Natural killer cell (primary cell): ENCODE measurements around the gene GAN. TPM values are rescaled to one million over a fixed set of nuclear protein-coding genes. Genes with fewer than 3 reads are reported as not detected.
A peak's percentile ranks its signal among the peaks of the same experiment; 100 is the strongest.

ENCODE experiments used
- ATAC-seq, 3 donors: fragments of 150-1000 bp in 2 of 3; fragments of 200-7000 bp in 1 of 3; cut with Tn5 transposase; 1 replicate in 1 of 3; 2 replicates in 2 of 3; pipeline ENCODE4 v1.10.0; 2021; ENCODE audit warnings: mild to moderate bottlenecking in 2 of 3, moderate library complexity in 2 of 3
- DNase-seq, 2 donors: peaks; one replicate each; pipeline versions ENCODE4 v3.0.0 to v3.0.0-alpha.2; 2013 to 2021; ENCODE audit warnings: mixed read lengths in 1 of 2
- H3K27ac ChIP-seq: one replicate; pipeline ENCODE4 v1.5.1; 2013; ENCODE audit warnings: mild to moderate bottlenecking, low read length
- H3K27me3 ChIP-seq: one replicate; pipeline ENCODE4 v1.6.1; 2013; ENCODE audit warnings: low read length; ENCODE audit not compliant: control insufficient read depth, insufficient read depth
- H3K36me3 ChIP-seq: one replicate; pipeline ENCODE4 v1.6.1; 2013; ENCODE audit warnings: low read length; ENCODE audit not compliant: control insufficient read depth, insufficient read depth
- H3K4me1 ChIP-seq: one replicate; pipeline ENCODE4 v1.6.1; 2013; ENCODE audit warnings: low read length; ENCODE audit not compliant: control insufficient read depth, insufficient read depth
- H3K4me3 ChIP-seq: one replicate; pipeline ENCODE4 v1.5.1; 2013; ENCODE audit warnings: low read length
- H3K9me3 ChIP-seq: one replicate; pipeline ENCODE4 v1.6.1; 2013; ENCODE audit warnings: low read length; ENCODE audit not compliant: control insufficient read depth, insufficient read depth
- H3K27ac Mint-ChIP-seq, 2 donors: one replicate each; pipeline ENCODE4 v1.8.0; 2022; ENCODE audit warnings: mild to moderate bottlenecking in 2 of 2, mixed read lengths in 2 of 2, moderate library complexity in 1 of 2
- H3K27me3 Mint-ChIP-seq, 2 donors: one replicate each; pipeline ENCODE4 v1.8.0; 2022; ENCODE audit warnings: low read depth in 2 of 2, mixed read lengths in 2 of 2
- H3K36me3 Mint-ChIP-seq: one replicate; pipeline ENCODE4 v1.8.0; 2022; ENCODE audit warnings: mixed read lengths
- H3K4me1 Mint-ChIP-seq, 2 donors: one replicate each; pipeline ENCODE4 v1.8.0; 2022; ENCODE audit warnings: mixed read lengths in 2 of 2
- H3K4me3 Mint-ChIP-seq: one replicate; pipeline ENCODE4 v1.8.0; 2022; ENCODE audit warnings: mild to moderate bottlenecking, moderate library complexity, mixed read lengths
- H3K9me3 Mint-ChIP-seq, 2 donors: one replicate each; pipeline ENCODE4 v1.8.0; 2022; ENCODE audit warnings: mixed read lengths in 2 of 2
- WGBS: methylation state at CpG from one replicate; pipeline ENCODE4 v1.1.7; 2013; ENCODE audit warnings: missing lambda C conversion rate; ENCODE audit not compliant: insufficient coverage; 5-methylcytosine and 5-hydroxymethylcytosine counted together
- intact Hi-C: fragments of 100-400 bp; cut with micrococcal nuclease; formaldehyde crosslinking; loops from one replicate; pipeline ENCODE4 v1.14.2; 2022
- total RNA-seq, 4 donors: library from RNA; stranded (reverse); fragments of 120-200 nt in 1 of 4; gene quantifications; one replicate each; pipeline versions ENCODE4 v1.2.3 to v1.2.4, GENCODE V29; 2013 to 2022
- TF ChIP-seq, protein P1 (sequence below): fragments of 200-600 bp; IDR thresholded peaks from one replicate; pipeline ENCODE4 v1.8.0; 2022; ENCODE audit warnings: antibody characterized with exemption

GAN gene
- total RNA-seq, 3 donors from 2014 or later (not counting 1 experiment from before 2014, with no cell fraction given), result 5.9 to 9.9 (median 7.3) TPM

- Histone ChIP-seq H3K27me3 (no peaks in the 10 kb centered on the region), H3K4me1 (peaks cover 9% of the 10 kb centered on the region), H3K9me3 (no peaks in the 10 kb centered on the region), H3K36me3 (peaks cover 33% of the 10 kb centered on the region), H3K27ac (no peak overlapping the region), H3K4me3 (no peak overlapping the region)
- WGBS, result 69% methylated on average over 10 of the region's 12 CpGs
- H3K27me3 Mint-ChIP-seq, result no peaks in the 10 kb centered on the region
- TF ChIP-seq, protein P1, sequence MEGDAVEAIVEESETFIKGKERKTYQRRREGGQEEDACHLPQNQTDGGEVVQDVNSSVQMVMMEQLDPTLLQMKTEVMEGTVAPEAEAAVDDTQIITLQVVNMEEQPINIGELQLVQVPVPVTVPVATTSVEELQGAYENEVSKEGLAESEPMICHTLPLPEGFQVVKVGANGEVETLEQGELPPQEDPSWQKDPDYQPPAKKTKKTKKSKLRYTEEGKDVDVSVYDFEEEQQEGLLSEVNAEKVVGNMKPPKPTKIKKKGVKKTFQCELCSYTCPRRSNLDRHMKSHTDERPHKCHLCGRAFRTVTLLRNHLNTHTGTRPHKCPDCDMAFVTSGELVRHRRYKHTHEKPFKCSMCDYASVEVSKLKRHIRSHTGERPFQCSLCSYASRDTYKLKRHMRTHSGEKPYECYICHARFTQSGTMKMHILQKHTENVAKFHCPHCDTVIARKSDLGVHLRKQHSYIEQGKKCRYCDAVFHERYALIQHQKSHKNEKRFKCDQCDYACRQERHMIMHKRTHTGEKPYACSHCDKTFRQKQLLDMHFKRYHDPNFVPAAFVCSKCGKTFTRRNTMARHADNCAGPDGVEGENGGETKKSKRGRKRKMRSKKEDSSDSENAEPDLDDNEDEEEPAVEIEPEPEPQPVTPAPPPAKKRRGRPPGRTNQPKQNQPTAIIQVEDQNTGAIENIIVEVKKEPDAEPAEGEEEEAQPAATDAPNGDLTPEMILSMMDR, result peak; percentile 77
- no peak overlapping the region for H3K27ac Mint-ChIP-seq
- intact Hi-C loops, result loop anchor here (1.0 to 5.0 kb wide), 8 partner anchors 35 to 866 kb away; no protein-coding TSS in a partner anchor
- H3K4me1 Mint-ChIP-seq, result peaks cover 14 to 15% of the 10 kb centered on the region in 2 donors
- ATAC-seq (peak; percentile 82 to 88 (median 85)), DNase-seq (peak in 1 of 2 donors; percentile 75)
- no peaks in the 10 kb centered on the region for H3K9me3 Mint-ChIP-seq
- no peak overlapping the region for H3K4me3 Mint-ChIP-seq
- H3K36me3 Mint-ChIP-seq, result no peaks in the 10 kb centered on the region
These were observed 51.7 kb downstream of the GAN start for GRCh38 chr16:81366316-81366932.

GRCh38 chr16:81367821-81368220 is 53.1 kb downstream of the GAN start:
- H3K36me3 Mint-ChIP-seq, result peaks cover 7% of the 10 kb centered on the region
- H3K27ac Mint-ChIP-seq, result no peak overlapping the region
- 96% methylated on average over 5 of the region's 6 CpGs for WGBS

DNA sequence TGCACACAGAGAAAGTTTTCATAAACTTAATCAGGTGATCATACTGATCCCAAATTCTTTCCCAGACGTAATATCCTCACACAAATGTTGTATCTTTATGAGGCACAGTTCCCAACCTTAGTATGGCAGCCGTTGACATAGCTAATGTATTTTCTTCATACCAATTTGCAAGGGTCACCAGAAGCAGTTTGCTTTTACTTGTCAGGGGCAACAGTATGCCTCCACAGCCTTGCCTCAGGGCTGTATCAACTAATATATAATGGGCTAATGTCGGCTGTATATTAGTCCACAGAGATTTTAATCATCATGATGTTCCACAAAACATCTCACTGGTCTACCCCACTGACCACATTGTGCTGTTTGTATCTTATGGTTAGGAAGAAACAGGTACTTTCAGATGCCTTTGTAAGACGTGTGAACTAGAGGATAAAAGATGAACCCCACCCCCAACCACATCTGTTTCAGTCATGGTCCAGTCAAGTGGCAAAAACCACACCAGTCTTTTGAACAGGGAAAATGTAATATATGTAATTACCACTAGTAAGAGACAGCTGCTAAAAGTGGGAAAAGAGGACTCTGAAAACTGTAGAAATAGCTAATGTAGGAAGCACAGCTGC is 55.2 kb downstream of the GAN start:
- no peaks in the 10 kb centered on the region for H3K9me3 Mint-ChIP-seq
- TF ChIP-seq, protein P1, result no peak
- 90% methylated on average over 2 of the region's 4 CpGs for WGBS
- DNase-seq (no peak), ATAC-seq (peak in 2 of 3 donors; percentile 48 to 79)
- no peaks in the 10 kb centered on the region for H3K27me3 Mint-ChIP-seq
- peaks cover 14 to 15% of the 10 kb centered on the region in 2 donors for H3K4me1 Mint-ChIP-seq
- Histone ChIP-seq H3K4me1 (peaks cover 9% of the 10 kb centered on the region), H3K36me3 (peaks cover 18% of the 10 kb centered on the region), H3K27ac (no peak overlapping the region), H3K9me3 (no peaks in the 10 kb centered on the region), H3K4me3 (no peak overlapping the region), H3K27me3 (no peaks in the 10 kb centered on the region)
- no peak overlapping the region for H3K27ac Mint-ChIP-seq
- H3K4me3 Mint-ChIP-seq, result no peak overlapping the region
- intact Hi-C loops, result loop anchor here (5.0 kb wide), 4 partner anchors 252 to 862 kb away; no protein-coding TSS in a partner anchor
- H3K36me3 Mint-ChIP-seq, result peaks cover 7% of the 10 kb centered on the region

More at GRCh38 chr16:81367821-81368220, 53.1 kb downstream of the GAN start:
- Mint-ChIP-seq H3K4me1 (peaks cover 14 to 15% of the 10 kb centered on the region in 2 donors), H3K27me3 (no peaks in the 10 kb centered on the region), H3K9me3 (no peaks in the 10 kb centered on the region), H3K4me3 (no peak overlapping the region)
- Histone ChIP-seq H3K4me1 (peaks cover 9% of the 10 kb centered on the region), H3K4me3 (no peak overlapping the region), H3K36me3 (peaks cover 28% of the 10 kb centered on the region), H3K27ac (no peak overlapping the region), H3K9me3 (no peaks in the 10 kb centered on the region), H3K27me3 (no peaks in the 10 kb centered on the region)
- intact Hi-C loops, result loop anchor here (5.0 kb wide), 4 partner anchors 254 to 864 kb away; no protein-coding TSS in a partner anchor
- TF ChIP-seq, protein P1, result no peak
- no peak for ATAC-seq
- DNase-seq, result no peak
